Natural killer cell treated with Interleukin-12 subunit alpha and Interleukin-12 subunit beta and Interleukin-15 and Interleukin-18, amount 100 ng/mL, for 72 hours (primary cell): ENCODE data around the gene CFAP97. TPM values are rescaled to one million over a fixed set of nuclear protein-coding genes. Genes with fewer than 3 reads are reported as not detected.
A peak's percentile ranks its signal among the peaks of the same experiment; 100 is the strongest.
"Not testable (repeated sequence)": the region's sequence is repeated elsewhere in the genome, so short reads cannot be mapped to it uniquely, and the experiment has no call there.

Source experiments
- ATAC-seq, 2 donors: fragments of 150-1000 bp; cut with Tn5 transposase in 1 of 2; sonication (Bioruptor Pico), chemical (Tn5 transposase) in 1 of 2; 2 replicates each; pipeline ENCODE4 v1.10.0; 2021
- DNase-seq: peaks from one replicate; pipeline ENCODE4 v3.0.0; 2022; ENCODE audit warnings: low spot score
- H3K27ac Mint-ChIP-seq, 2 donors: 1 replicate in 1 of 2; 2 replicates in 1 of 2; pipeline ENCODE4 v1.8.0; 2022; ENCODE audit warnings: mixed read lengths in 2 of 2, mild to moderate bottlenecking in 1 of 2, moderate library complexity in 1 of 2
- H3K27me3 Mint-ChIP-seq, 2 donors: 1 replicate in 1 of 2; 2 replicates in 1 of 2; pipeline ENCODE4 v1.8.0; 2022; ENCODE audit warnings: mixed read lengths in 2 of 2
- H3K36me3 Mint-ChIP-seq: one replicate; pipeline ENCODE4 v1.8.0; 2022; ENCODE audit warnings: mixed read lengths
- H3K4me1 Mint-ChIP-seq, 2 donors: 1 replicate in 1 of 2; 2 replicates in 1 of 2; pipeline ENCODE4 v1.8.0; 2022; ENCODE audit warnings: low read depth in 2 of 2, mixed read lengths in 2 of 2, mild to moderate bottlenecking in 1 of 2
- H3K4me3 Mint-ChIP-seq: one replicate; pipeline ENCODE4 v1.8.0; 2022; ENCODE audit warnings: mixed read lengths
- H3K9me3 Mint-ChIP-seq: 2 replicates; pipeline ENCODE4 v1.8.0; 2022; ENCODE audit warnings: mixed read lengths
- total RNA-seq, 2 donors: library from RNA; stranded (reverse); gene quantifications; one replicate each; pipeline ENCODE4 v1.2.3, GENCODE V29; 2022

Gene CFAP97
- total RNA-seq, result 10 to 100 TPM; 21.5 to 37.0 TPM

- H3K36me3 Mint-ChIP-seq, result no peaks in the 10 kb centered on the region
- peaks cover 22 to 39% of the 10 kb centered on the region in 2 donors for H3K4me1 Mint-ChIP-seq
- DNase-seq (peak; percentile 90), ATAC-seq (peak; percentile 95 to 97)
- H3K4me3 Mint-ChIP-seq, result peak within 1 kb of the TSS; percentile 96
- H3K27me3 Mint-ChIP-seq, result no peaks in the 10 kb centered on the region
- H3K9me3 Mint-ChIP-seq, result no peaks in the 10 kb centered on the region
- H3K27ac Mint-ChIP-seq, result peak within 1 kb of the TSS; percentile 95 to 99
These were observed at the start of gene CFAP97 for GRCh38 chr4:185203486-185204237. TSS of gene CFAP97 (minus strand) at chr4:185204000. CDS start at chr4:185191196, 12,804 bp downstream.

- Mint-ChIP-seq H3K4me1 (peaks cover under 1 to 3% of the 10 kb centered on the region in 2 donors), H3K4me3 (no peak overlapping the region), H3K9me3 (no peaks in the 10 kb centered on the region), H3K27me3 (no peaks in the 10 kb centered on the region), H3K27ac (no peak overlapping the region), H3K36me3 (no peaks in the 10 kb centered on the region)
- DNase-seq (no peak), ATAC-seq (no peak)
These were observed 45.3 kb upstream of the CFAP97 start for GRCh38 chr4:185249105-185249504.

- Mint-ChIP-seq H3K4me1 (peaks cover 0 to 5% of the 10 kb centered on the region in 2 donors), H3K4me3 (no peak overlapping the region), H3K27ac (no peak overlapping the region), H3K36me3 (no peaks in the 10 kb centered on the region), H3K27me3 (no peaks in the 10 kb centered on the region), H3K9me3 (no peaks in the 10 kb centered on the region)
- ATAC-seq (no peak), DNase-seq (no peak)
These were observed 44.7 kb upstream of the CFAP97 start for GRCh38 chr4:185248393-185249039.

- DNase-seq (no peak), ATAC-seq (no peak)
- Mint-ChIP-seq H3K27me3 (no peaks in the 10 kb centered on the region), H3K4me1 (peaks cover 0 to 6% of the 10 kb centered on the region in 2 donors), H3K4me3 (no peak overlapping the region), H3K27ac (no peak overlapping the region), H3K9me3 (no peaks in the 10 kb centered on the region), H3K36me3 (no peaks in the 10 kb centered on the region)
These were observed 43.4 kb upstream of the CFAP97 start for GRCh38 chr4:185247151-185247550.

GRCh38 chr4:185246453-185246852 is 42.7 kb upstream of the CFAP97 start:
- Mint-ChIP-seq H3K27ac (no peak overlapping the region), H3K9me3 (no peaks in the 10 kb centered on the region), H3K27me3 (no peaks in the 10 kb centered on the region), H3K4me1 (peaks cover 0 to 5% of the 10 kb centered on the region in 2 donors), H3K36me3 (no peaks in the 10 kb centered on the region), H3K4me3 (no peak overlapping the region)
- no peak for DNase-seq
- no peak for ATAC-seq

- ATAC-seq, result no peak
- no peak overlapping the region for H3K27ac Mint-ChIP-seq
- DNase-seq, result no peak
- no peak overlapping the region for H3K4me3 Mint-ChIP-seq
- no peaks in the 10 kb centered on the region for H3K9me3 Mint-ChIP-seq
- peaks cover 0 to 2% of the 10 kb centered on the region in 2 donors for H3K4me1 Mint-ChIP-seq
- no peaks in the 10 kb centered on the region for H3K27me3 Mint-ChIP-seq
- no peaks in the 10 kb centered on the region for H3K36me3 Mint-ChIP-seq
These were observed 41.0 kb upstream of the CFAP97 start for GRCh38 chr4:185244763-185245162.

- no peak for ATAC-seq
- no peak for DNase-seq
- no peaks in the 10 kb centered on the region for H3K27me3 Mint-ChIP-seq
- peaks cover 0 to 2% of the 10 kb centered on the region in 2 donors for H3K4me1 Mint-ChIP-seq
- no peaks in the 10 kb centered on the region for H3K9me3 Mint-ChIP-seq
- H3K4me3 Mint-ChIP-seq, result no peak overlapping the region
- H3K36me3 Mint-ChIP-seq, result no peaks in the 10 kb centered on the region
- H3K27ac Mint-ChIP-seq, result no peak overlapping the region
These were observed 40.1 kb upstream of the CFAP97 start for GRCh38 chr4:185243879-185244278.

GRCh38 chr4:185242749-185243533 is 39.1 kb upstream of the CFAP97 start:
- no peak for ATAC-seq

GRCh38 chr4:185240486-185240885 is 36.7 kb upstream of the CFAP97 start:
- peaks cover 0 to 11% of the 10 kb centered on the region in 2 donors for H3K4me1 Mint-ChIP-seq
- not testable (repeated sequence) for H3K9me3 Mint-ChIP-seq, H3K27ac Mint-ChIP-seq, H3K36me3 Mint-ChIP-seq, H3K27me3 Mint-ChIP-seq, ATAC-seq, H3K4me3 Mint-ChIP-seq, DNase-seq

More at GRCh38 chr4:185242749-185243533, 39.1 kb upstream of the CFAP97 start:
- H3K36me3 Mint-ChIP-seq, result no peaks in the 10 kb centered on the region
- H3K4me1 Mint-ChIP-seq, result peaks cover 0 to 9% of the 10 kb centered on the region in 2 donors
- no peak overlapping the region for H3K4me3 Mint-ChIP-seq
- H3K27ac Mint-ChIP-seq, result no peak overlapping the region
- no peaks in the 10 kb centered on the region for H3K27me3 Mint-ChIP-seq
- no peaks in the 10 kb centered on the region for H3K9me3 Mint-ChIP-seq
- no peak for DNase-seq

- no peak for DNase-seq
- H3K27ac Mint-ChIP-seq, result no peak overlapping the region
- no peak for ATAC-seq
- H3K4me3 Mint-ChIP-seq, result no peak overlapping the region
- no peaks in the 10 kb centered on the region for H3K36me3 Mint-ChIP-seq
- no peaks in the 10 kb centered on the region for H3K27me3 Mint-ChIP-seq
- H3K9me3 Mint-ChIP-seq, result no peaks in the 10 kb centered on the region
- H3K4me1 Mint-ChIP-seq, result peaks cover 0 to 11% of the 10 kb centered on the region in 2 donors
These were observed 35.0 kb upstream of the CFAP97 start for GRCh38 chr4:185238750-185239149.

GRCh38 chr4:185238215-185238681 is 34.4 kb upstream of the CFAP97 start:
- peaks cover 0 to 9% of the 10 kb centered on the region in 2 donors for H3K4me1 Mint-ChIP-seq
- no peaks in the 10 kb centered on the region for H3K9me3 Mint-ChIP-seq
- no peak overlapping the region for H3K27ac Mint-ChIP-seq
- ATAC-seq, result no peak
- H3K36me3 Mint-ChIP-seq, result no peaks in the 10 kb centered on the region
- DNase-seq, result no peak
- H3K27me3 Mint-ChIP-seq, result no peaks in the 10 kb centered on the region
- H3K4me3 Mint-ChIP-seq, result no peak overlapping the region

GRCh38 chr4:185237175-185237574 is 33.4 kb upstream of the CFAP97 start:
- Mint-ChIP-seq H3K36me3 (no peaks in the 10 kb centered on the region), H3K4me3 (no peak overlapping the region)
- no peak for ATAC-seq

GRCh38 chr4:185235843-185236503 is 32.2 kb upstream of the CFAP97 start:
- ATAC-seq, result no peak
- no peak overlapping the region for H3K4me3 Mint-ChIP-seq
- no peaks in the 10 kb centered on the region for H3K9me3 Mint-ChIP-seq
- DNase-seq, result no peak
- no peaks in the 10 kb centered on the region for H3K27me3 Mint-ChIP-seq
- H3K4me1 Mint-ChIP-seq, result peaks cover 6 to 14% of the 10 kb centered on the region in 2 donors
- no peaks in the 10 kb centered on the region for H3K36me3 Mint-ChIP-seq
- no peak overlapping the region for H3K27ac Mint-ChIP-seq

More at GRCh38 chr4:185237175-185237574, 33.4 kb upstream of the CFAP97 start:
- Mint-ChIP-seq H3K4me1 (peaks cover 5 to 11% of the 10 kb centered on the region in 2 donors), H3K27ac (peak overlapping the region in 1 of 2 donors; percentile 35), H3K27me3 (no peaks in the 10 kb centered on the region), H3K9me3 (no peaks in the 10 kb centered on the region)
- no peak for DNase-seq
